Caco-2 (cell line): ENCODE measurements around the gene LMX1A. TPM values are rescaled to one million over a fixed set of nuclear protein-coding genes. Genes with fewer than 3 reads are reported as not detected.

Source experiments
- BruUV-seq: library from RNA; stranded (reverse); fragments of 400-500 nt; replicated peaks from 2 replicates; lab custom pipeline; 2021; lab: Mats Ljungman, UMichigan
- CTCF ChIA-PET: fragments of 300-600 bp; sonication (Branson Sonifier 250); formaldehyde crosslinking; loops from one replicate; lab custom pipeline; 2022; ENCODE audit warnings: antibody characterized with exemption; lab: Charles Lee
- POLR2A ChIA-PET: fragments of 300-600 bp; sonication (Branson Sonifier 250); formaldehyde crosslinking; loops from one replicate; lab custom pipeline; 2022; ENCODE audit warnings: antibody characterized with exemption; lab: Charles Lee
- DNase-seq, 2 experiments: peaks; one replicate each; pipeline versions ENCODE4 v3.0.0 to v3.0.0-alpha.2; 2020 to 2022
- H3K27me3 ChIP-seq: replicated peaks from 2 replicates; pipeline ENCODE4 v1.6.0; 2011; ENCODE audit warnings: low read length; ENCODE audit not compliant: control insufficient read depth, insufficient read depth
- H3K36me3 ChIP-seq: 2 replicates; pipeline ENCODE4 v1.5.1; 2011; ENCODE audit warnings: low read length; ENCODE audit not compliant: control insufficient read depth, insufficient read depth
- H3K4me1 ChIP-seq: fragments of 250-450 bp; sonication (Bioruptor Pico); 2 replicates; pipeline ENCODE4 v1.5.1; 2020; ENCODE audit warnings: mild to moderate bottlenecking
- H3K4me3 ChIP-seq: 2 replicates; pipeline ENCODE4 v1.5.1; 2011; ENCODE audit warnings: low read depth, mild to moderate bottlenecking, control low read depth, low read length
- H3K9me3 ChIP-seq: fragments of 250-450 bp; sonication (Bioruptor Pico); 2 replicates; pipeline ENCODE4 v1.5.1; 2020; ENCODE audit warnings: mild to moderate bottlenecking, moderate library complexity
- H3K27ac Mint-ChIP-seq: one replicate; pipeline ENCODE4 v1.8.0; 2022; ENCODE audit warnings: mixed read lengths; ENCODE audit not compliant: unreplicated experiment
- H3K27me3 Mint-ChIP-seq: one replicate; pipeline ENCODE4 v1.8.0; 2022; ENCODE audit warnings: mixed read lengths; ENCODE audit not compliant: insufficient read depth, unreplicated experiment
- H3K36me3 Mint-ChIP-seq: one replicate; pipeline ENCODE4 v1.8.0; 2022; ENCODE audit warnings: mild to moderate bottlenecking, mixed read lengths; ENCODE audit not compliant: insufficient read depth, unreplicated experiment
- H3K4me1 Mint-ChIP-seq: one replicate; pipeline ENCODE4 v1.8.0; 2022; ENCODE audit warnings: low read depth, mixed read lengths; ENCODE audit not compliant: unreplicated experiment
- H3K4me3 Mint-ChIP-seq: one replicate; pipeline ENCODE4 v1.8.0; 2022; ENCODE audit warnings: mild to moderate bottlenecking, moderate library complexity, mixed read lengths; ENCODE audit not compliant: unreplicated experiment
- H3K9me3 Mint-ChIP-seq: one replicate; pipeline ENCODE4 v1.8.0; 2022; ENCODE audit warnings: mixed read lengths; ENCODE audit not compliant: unreplicated experiment
- intact Hi-C: fragments of 100-400 bp; cut with micrococcal nuclease; formaldehyde crosslinking; loops from one replicate; pipeline ENCODE4 v1.10.0; 2022; ENCODE audit not compliant: unreplicated experiment
- total RNA-seq: library from RNA; stranded (reverse); gene quantifications from 2 replicates; pipeline ENCODE4 v1.2.3, GENCODE V29; 2022
- TF ChIP-seq, protein P1 (sequence below), 2 experiments: fragments of 200-600 bp in 1 of 2; IDR thresholded peaks; 1 replicate in 1 of 2; 2 replicates in 1 of 2; pipeline versions ENCODE4 v1.5.1 to v1.8.0; 2011 to 2022; ENCODE audit warnings: antibody characterized with exemption in 1 of 2, control low read depth in 1 of 2, inconsistent platforms in 1 of 2, low read depth in 1 of 2, low read length in 1 of 2, mild to moderate bottlenecking in 1 of 2, moderate library complexity in 1 of 2; ENCODE audit not compliant: insufficient read depth in 1 of 2, severe bottlenecking in 1 of 2, unreplicated experiment in 1 of 2

The LMX1A gene
- total RNA-seq, 1 experiment from 2014 or later, result not detected

DNA sequence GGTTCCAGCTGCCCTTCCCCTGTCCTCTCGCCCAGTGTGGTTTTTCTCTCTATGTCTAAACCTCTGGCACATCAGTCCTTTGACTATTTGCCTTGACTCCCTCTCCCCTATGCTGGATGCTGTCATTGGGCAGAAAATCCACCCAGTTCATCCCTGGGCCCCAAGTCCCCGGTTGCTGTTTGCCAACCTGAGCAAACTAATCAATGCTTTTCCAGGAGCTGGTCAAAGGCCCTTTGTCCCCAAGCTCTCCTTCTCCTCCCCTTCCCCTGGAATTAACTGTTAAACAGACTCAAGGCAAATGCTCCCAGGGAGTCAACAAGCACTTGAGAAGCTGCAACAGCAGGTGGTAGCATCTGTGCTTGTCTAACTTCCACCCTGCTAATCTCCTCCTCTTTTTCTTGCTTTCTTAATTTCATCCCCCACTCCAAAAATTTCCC, 102.7 kb downstream of the LMX1A start:
- Mint-ChIP-seq H3K9me3 (no peaks in the 10 kb centered on the region), H3K36me3 (no peaks in the 10 kb centered on the region), H3K4me1 (peaks cover 7% of the 10 kb centered on the region), H3K4me3 (no peak overlapping the region), H3K27ac (no peak overlapping the region), H3K27me3 (peaks cover 2% of the 10 kb centered on the region)
- TF ChIP-seq, protein P1, sequence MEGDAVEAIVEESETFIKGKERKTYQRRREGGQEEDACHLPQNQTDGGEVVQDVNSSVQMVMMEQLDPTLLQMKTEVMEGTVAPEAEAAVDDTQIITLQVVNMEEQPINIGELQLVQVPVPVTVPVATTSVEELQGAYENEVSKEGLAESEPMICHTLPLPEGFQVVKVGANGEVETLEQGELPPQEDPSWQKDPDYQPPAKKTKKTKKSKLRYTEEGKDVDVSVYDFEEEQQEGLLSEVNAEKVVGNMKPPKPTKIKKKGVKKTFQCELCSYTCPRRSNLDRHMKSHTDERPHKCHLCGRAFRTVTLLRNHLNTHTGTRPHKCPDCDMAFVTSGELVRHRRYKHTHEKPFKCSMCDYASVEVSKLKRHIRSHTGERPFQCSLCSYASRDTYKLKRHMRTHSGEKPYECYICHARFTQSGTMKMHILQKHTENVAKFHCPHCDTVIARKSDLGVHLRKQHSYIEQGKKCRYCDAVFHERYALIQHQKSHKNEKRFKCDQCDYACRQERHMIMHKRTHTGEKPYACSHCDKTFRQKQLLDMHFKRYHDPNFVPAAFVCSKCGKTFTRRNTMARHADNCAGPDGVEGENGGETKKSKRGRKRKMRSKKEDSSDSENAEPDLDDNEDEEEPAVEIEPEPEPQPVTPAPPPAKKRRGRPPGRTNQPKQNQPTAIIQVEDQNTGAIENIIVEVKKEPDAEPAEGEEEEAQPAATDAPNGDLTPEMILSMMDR (IDR thresholded peaks at IDR 0.05; ENCODE audit: insufficient read depth in 1 of 2, low read depth in 1 of 2, low read length in 1 of 2, severe bottlenecking in 1 of 2, unreplicated experiment in 1 of 2), result no peak
- no peaks in the 10 kb centered on the region for H3K4me1 ChIP-seq
- H3K36me3 ChIP-seq, result no peaks in the 10 kb centered on the region
- no TSS peak for BruUV-seq
- ChIA-PET CTCF (no interaction called here), POLR2A (no interaction called here)
- intact Hi-C loops, result loop anchor here (5.0 to 10.0 kb wide), 2 partner anchors 107 to 341 kb away; no protein-coding TSS in a partner anchor
- DNase-seq, result peak in 1 of 2 experiments; percentile 8
- H3K4me3 ChIP-seq, result no peak overlapping the region
- H3K9me3 ChIP-seq, result no peaks in the 10 kb centered on the region
- no peaks in the 10 kb centered on the region for H3K27me3 ChIP-seq

DNA sequence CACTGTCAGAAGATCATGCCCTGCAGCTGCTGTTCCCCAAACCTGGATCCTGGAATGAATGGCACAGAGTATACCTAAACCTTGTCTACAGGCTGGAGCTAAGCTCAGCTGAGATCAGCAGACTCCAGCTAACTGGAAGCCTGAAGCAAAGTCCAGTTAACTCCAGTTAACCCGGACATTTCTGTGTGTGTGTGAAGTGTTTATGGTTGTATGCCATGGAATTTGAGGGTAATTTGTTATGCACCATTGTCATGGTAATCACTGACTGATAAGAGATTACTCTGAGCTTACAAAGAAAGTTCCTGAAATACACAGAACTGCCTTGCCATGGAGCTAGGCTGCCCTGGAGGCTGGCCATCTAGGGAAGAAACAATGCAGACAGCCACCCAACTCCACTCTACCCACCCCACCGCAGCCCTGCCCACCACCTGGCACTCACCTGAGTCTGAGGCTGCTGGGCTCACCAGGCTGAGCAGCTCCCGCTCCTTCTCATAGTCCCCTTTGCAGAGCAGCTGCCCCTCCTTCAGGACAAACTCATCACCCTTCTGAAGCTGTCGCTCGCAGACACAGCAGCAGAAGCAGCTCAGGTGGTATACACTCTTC, 107.4 kb downstream of the LMX1A start:
- DNase-seq, result no peak
- CTCF ChIA-PET, result interaction anchor here (0.6 to 1.0 kb wide), 2 partner anchors 8 to 135 kb away, joined by 3 read pairs; no protein-coding TSS in a partner anchor
- no peaks in the 10 kb centered on the region for H3K36me3 Mint-ChIP-seq

DNA sequence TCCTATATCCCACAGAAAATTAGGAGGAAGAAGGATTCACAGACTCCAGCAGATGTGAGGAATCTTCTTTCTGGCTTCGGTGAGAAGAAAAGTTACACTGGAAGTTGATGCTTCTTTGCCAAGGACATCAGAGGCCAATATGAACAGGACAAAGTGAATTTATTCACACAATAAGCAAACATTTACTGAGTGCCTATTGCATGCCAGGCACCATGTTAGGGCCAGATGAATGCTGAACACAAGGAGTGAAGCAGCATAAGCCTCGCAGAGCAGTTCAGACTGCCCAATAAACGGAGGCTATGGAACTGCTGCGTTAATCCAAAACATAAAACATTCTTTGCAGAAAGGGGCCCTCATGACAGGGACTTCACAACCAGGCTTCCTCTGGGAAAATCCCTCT, 114.6 kb downstream of the LMX1A start:
- Mint-ChIP-seq H3K27ac (no peak overlapping the region), H3K4me1 (no peaks in the 10 kb centered on the region), H3K36me3 (no peaks in the 10 kb centered on the region), H3K9me3 (no peaks in the 10 kb centered on the region), H3K4me3 (no peak overlapping the region), H3K27me3 (peaks cover 11% of the 10 kb centered on the region)
- H3K36me3 ChIP-seq, result no peaks in the 10 kb centered on the region
- ChIA-PET CTCF (no interaction called here), POLR2A (no interaction called here)
- H3K4me3 ChIP-seq, result no peak overlapping the region
- no TSS peak for BruUV-seq
- intact Hi-C loops, result no loop called here
- H3K9me3 ChIP-seq, result no peaks in the 10 kb centered on the region
- TF ChIP-seq, protein P1 (IDR thresholded peaks at IDR 0.05; ENCODE audit: insufficient read depth in 1 of 2, low read depth in 1 of 2, low read length in 1 of 2, severe bottlenecking in 1 of 2, unreplicated experiment in 1 of 2), result no peak
- no peaks in the 10 kb centered on the region for H3K4me1 ChIP-seq
- H3K27me3 ChIP-seq, result no peaks in the 10 kb centered on the region; the same call in 1 of the 2 replicates
- DNase-seq, result no peak

More for the DNA sequence above, 107.4 kb downstream of the LMX1A start:
- H3K9me3 Mint-ChIP-seq, result no peaks in the 10 kb centered on the region
- no peak overlapping the region for H3K4me3 Mint-ChIP-seq
- H3K9me3 ChIP-seq, result no peaks in the 10 kb centered on the region
- H3K27me3 ChIP-seq, result no peaks in the 10 kb centered on the region
- H3K4me3 ChIP-seq, result no peak overlapping the region
- H3K36me3 ChIP-seq, result no peaks in the 10 kb centered on the region
- H3K27me3 Mint-ChIP-seq, result peaks cover 5% of the 10 kb centered on the region
- H3K4me1 Mint-ChIP-seq, result no peaks in the 10 kb centered on the region
- H3K4me1 ChIP-seq, result no peaks in the 10 kb centered on the region
- TF ChIP-seq, protein P1 (IDR thresholded peaks at IDR 0.05; ENCODE audit: insufficient read depth in 1 of 2, low read depth in 1 of 2, low read length in 1 of 2, severe bottlenecking in 1 of 2, unreplicated experiment in 1 of 2), result no peak
- intact Hi-C loops, result no loop called here
- no peak overlapping the region for H3K27ac Mint-ChIP-seq
- no TSS peak for BruUV-seq
- POLR2A ChIA-PET, result no interaction called here
